ENCODE results near the gene NSMF. TPM values are rescaled to one million over a fixed set of nuclear protein-coding genes. Genes with fewer than 3 reads are reported as not detected.

Gene NSMF
- total RNA-seq, 2 donors from 2014 or later, result 42.4 to 128 TPM

GRCh38 chr9:137465720-137466388 lies 6.7 kb upstream of the NSMF start:
- intact Hi-C loops (cut with DNase I), result no loop called here
- no peak for DNase-seq (ENCODE audit: low spot score)

GRCh38 chr9:137465000-137465719 lies 6.0 kb upstream of the NSMF start:
- H3K27ac ChIP-seq, result no peak overlapping the region
- no peaks in the 10 kb centered on the region for H3K4me1 ChIP-seq (replicated peaks)
- no peak for TF ChIP-seq POLR2AphosphoS5 (IDR thresholded peaks at IDR 0.05)
- no peak for TF ChIP-seq CTCF (IDR thresholded peaks at IDR 0.05)
- no peak for TF ChIP-seq POLR2A (IDR thresholded peaks at IDR 0.05)
- no peaks in the 10 kb centered on the region for H3K36me3 ChIP-seq
- 91% methylated on average over 21 of the region's 23 CpGs for WGBS
- DNase-seq (ENCODE audit: low spot score), result no peak
- no peaks in the 10 kb centered on the region for H3K27me3 ChIP-seq (replicated peaks; ENCODE audit: insufficient read depth)
- intact Hi-C loops (cut with DNase I), result no loop called here
- H3K9me3 ChIP-seq, result no peaks in the 10 kb centered on the region
- no peak overlapping the region for H3K4me3 ChIP-seq

More at GRCh38 chr9:137465720-137466388, 6.7 kb upstream of the NSMF start:
- Histone ChIP-seq H3K4me1 (replicated peaks) (no peaks in the 10 kb centered on the region), H3K36me3 (no peaks in the 10 kb centered on the region), H3K27ac (no peak overlapping the region), H3K27me3 (replicated peaks; ENCODE audit: insufficient read depth) (no peaks in the 10 kb centered on the region), H3K9me3 (no peaks in the 10 kb centered on the region), H3K4me3 (no peak overlapping the region)
- TF ChIP-seq POLR2AphosphoS5 (IDR thresholded peaks at IDR 0.05) (no peak), CTCF (IDR thresholded peaks at IDR 0.05) (no peak), POLR2A (IDR thresholded peaks at IDR 0.05) (no peak)
- WGBS, result 88% methylated on average over 23 of the region's 23 CpGs

- Histone ChIP-seq H3K27me3 (replicated peaks; ENCODE audit: insufficient read depth) (no peaks in the 10 kb centered on the region), H3K4me3 (no peak overlapping the region), H3K9me3 (no peaks in the 10 kb centered on the region), H3K4me1 (replicated peaks) (peaks cover 2% of the 10 kb centered on the region), H3K36me3 (no peaks in the 10 kb centered on the region), H3K27ac (no peak overlapping the region)
- WGBS, result 92% methylated on average over 28 of the region's 28 CpGs
- DNase-seq (ENCODE audit: low spot score), result no peak
- TF ChIP-seq POLR2A (IDR thresholded peaks at IDR 0.05) (no peak), CTCF (IDR thresholded peaks at IDR 0.05) (no peak), POLR2AphosphoS5 (IDR thresholded peaks at IDR 0.05) (no peak)
- intact Hi-C loops (cut with DNase I), result no loop called here
Observed at GRCh38 chr9:137464291-137464999, 5.3 kb upstream of the NSMF start.

- Histone ChIP-seq H3K36me3 (no peaks in the 10 kb centered on the region), H3K27ac (no peak overlapping the region), H3K9me3 (no peaks in the 10 kb centered on the region), H3K4me3 (no peak overlapping the region), H3K4me1 (replicated peaks) (peaks cover 2% of the 10 kb centered on the region), H3K27me3 (replicated peaks; ENCODE audit: insufficient read depth) (no peaks in the 10 kb centered on the region)
- TF ChIP-seq POLR2A (IDR thresholded peaks at IDR 0.05) (no peak), POLR2AphosphoS5 (IDR thresholded peaks at IDR 0.05) (no peak), CTCF (IDR thresholded peaks at IDR 0.05) (no peak)
- no peak for DNase-seq (ENCODE audit: low spot score)
- 98% methylated on average over 18 of the region's 18 CpGs for WGBS
- intact Hi-C loops (cut with DNase I), result no loop called here
Observed at GRCh38 chr9:137463931-137464290, 4.8 kb upstream of the NSMF start.
